Astrocyte (in vitro differentiated cells and primary cell): ENCODE measurements around the gene KIAA1217. TPM values are rescaled to one million over a fixed set of nuclear protein-coding genes. Genes with fewer than 3 reads are reported as not detected.
"Not testable (repeated sequence)": the region's sequence is repeated elsewhere in the genome, so short reads cannot be mapped to it uniquely, and the experiment has no call there.

Experiments used
- DNase-seq: peaks from one replicate; pipeline ENCODE4 v3.0.0-alpha.2; 2010; ENCODE audit warnings: low read depth
- FAIRE-seq: peaks from 2 replicates; lab custom pipeline; 2011; peaks lifted over from hg19 to GRCh38; lab: Jason Lieb, UNC
- H2AFZ ChIP-seq: 2 replicates; pipeline ENCODE4 v1.6.0; 2012; ENCODE audit warnings: low read depth, low read length, inconsistent platforms
- H3K27ac ChIP-seq: 2 replicates; pipeline ENCODE4 v1.5.1; 2011; ENCODE audit warnings: low read depth, low read length, inconsistent platforms
- H3K27me3 ChIP-seq: 2 replicates; pipeline ENCODE4 v1.6.0; 2011; ENCODE audit warnings: low read length, inconsistent platforms; ENCODE audit not compliant: insufficient read depth
- H3K36me3 ChIP-seq: 2 replicates; pipeline ENCODE4 v1.5.1; 2011; ENCODE audit warnings: low read length, inconsistent platforms; ENCODE audit not compliant: insufficient read depth
- H3K4me1 ChIP-seq: 2 replicates; pipeline ENCODE4 v1.5.1; 2011; ENCODE audit warnings: low read length, inconsistent platforms; ENCODE audit not compliant: insufficient read depth
- H3K4me2 ChIP-seq: 2 replicates; pipeline ENCODE4 v1.6.0; 2012; ENCODE audit warnings: low read length, inconsistent platforms
- H3K4me3 ChIP-seq: 2 replicates; pipeline ENCODE4 v1.5.1; 2011; ENCODE audit warnings: low read depth, mild to moderate bottlenecking, low read length, inconsistent platforms; ENCODE audit not compliant: insufficient read depth
- H3K79me2 ChIP-seq: 2 replicates; pipeline ENCODE4 v1.6.0; 2012; ENCODE audit warnings: mild to moderate bottlenecking, low read length, inconsistent platforms; ENCODE audit not compliant: insufficient read depth
- H3K9ac ChIP-seq: 2 replicates; pipeline ENCODE4 v1.6.0; 2012; ENCODE audit warnings: mild to moderate bottlenecking, low read length, inconsistent platforms
- H3K9me3 ChIP-seq: 2 replicates; pipeline ENCODE4 v1.5.1; 2012; ENCODE audit warnings: low read depth, mild to moderate bottlenecking, low read length, inconsistent platforms; ENCODE audit not compliant: insufficient read depth
- H4K20me1 ChIP-seq: 2 replicates; pipeline ENCODE4 v1.6.0; 2012; ENCODE audit warnings: low read length, inconsistent platforms; ENCODE audit not compliant: insufficient read depth
- H3K27ac Mint-ChIP-seq: one replicate; pipeline ENCODE4 v1.8.0; 2021; ENCODE audit warnings: mild to moderate bottlenecking, mixed read lengths; ENCODE audit not compliant: unreplicated experiment
- H3K27me3 Mint-ChIP-seq: one replicate; pipeline ENCODE4 v1.8.0; 2021; ENCODE audit warnings: low read depth, mixed read lengths; ENCODE audit not compliant: unreplicated experiment
- H3K36me3 Mint-ChIP-seq: one replicate; pipeline ENCODE4 v1.8.0; 2021; ENCODE audit warnings: low read depth, mixed read lengths; ENCODE audit not compliant: unreplicated experiment
- H3K4me1 Mint-ChIP-seq: one replicate; pipeline ENCODE4 v1.8.0; 2021; ENCODE audit warnings: low read depth, mixed read lengths; ENCODE audit not compliant: unreplicated experiment
- H3K4me3 Mint-ChIP-seq: one replicate; pipeline ENCODE4 v1.8.0; 2021; ENCODE audit warnings: mild to moderate bottlenecking, moderate library complexity, mixed read lengths; ENCODE audit not compliant: unreplicated experiment
- H3K9me3 Mint-ChIP-seq: one replicate; pipeline ENCODE4 v1.8.0; 2021; ENCODE audit warnings: mild to moderate bottlenecking, mixed read lengths; ENCODE audit not compliant: unreplicated experiment
- EZH2 ChIP-seq: IDR thresholded peaks from 2 replicates; pipeline ENCODE4 v1.6.1; 2012; ENCODE audit warnings: mild to moderate bottlenecking, low read length, inconsistent platforms; ENCODE audit not compliant: insufficient read depth
- total RNA-seq: library from RNA; stranded (reverse); gene quantifications from 2 replicates; pipeline ENCODE4 v1.2.1, GENCODE V29; 2021
- TF ChIP-seq, protein P1 (sequence below): IDR thresholded peaks from 2 replicates; pipeline ENCODE4 v1.5.1; 2011; ENCODE audit warnings: low read depth, mild to moderate bottlenecking, inconsistent platforms, low read length, moderate library complexity; ENCODE audit not compliant: insufficient read depth

The KIAA1217 gene
- total RNA-seq, 1 donor from 2014 or later, result 31.8 TPM

- H3K36me3 Mint-ChIP-seq, result no peaks in the 10 kb centered on the region
- H3K4me3 Mint-ChIP-seq, result no peak overlapping the region
- Histone ChIP-seq H3K4me2 (peak overlapping the region; percentile 46), H3K4me3 (no peak overlapping the region), H3K27me3 (no peaks in the 10 kb centered on the region), H2AFZ (no peak overlapping the region), H3K79me2 (no peaks in the 10 kb centered on the region), H3K27ac (peak overlapping the region; percentile 68), H3K9me3 (no peaks in the 10 kb centered on the region), H4K20me1 (no peaks in the 10 kb centered on the region), H3K4me1 (peaks cover 41% of the 10 kb centered on the region), H3K9ac (peak overlapping the region; percentile 58), H3K36me3 (no peaks in the 10 kb centered on the region)
- peak; percentile 67 for FAIRE-seq
- H3K9me3 Mint-ChIP-seq, result no peaks in the 10 kb centered on the region
- H3K27ac Mint-ChIP-seq, result peak overlapping the region; percentile 98
- peak; percentile 90 for DNase-seq
- no peaks in the 10 kb centered on the region for H3K27me3 Mint-ChIP-seq
- H3K4me1 Mint-ChIP-seq, result peaks cover 69% of the 10 kb centered on the region
- no peak for TF ChIP-seq EZH2
- TF ChIP-seq, protein P1, sequence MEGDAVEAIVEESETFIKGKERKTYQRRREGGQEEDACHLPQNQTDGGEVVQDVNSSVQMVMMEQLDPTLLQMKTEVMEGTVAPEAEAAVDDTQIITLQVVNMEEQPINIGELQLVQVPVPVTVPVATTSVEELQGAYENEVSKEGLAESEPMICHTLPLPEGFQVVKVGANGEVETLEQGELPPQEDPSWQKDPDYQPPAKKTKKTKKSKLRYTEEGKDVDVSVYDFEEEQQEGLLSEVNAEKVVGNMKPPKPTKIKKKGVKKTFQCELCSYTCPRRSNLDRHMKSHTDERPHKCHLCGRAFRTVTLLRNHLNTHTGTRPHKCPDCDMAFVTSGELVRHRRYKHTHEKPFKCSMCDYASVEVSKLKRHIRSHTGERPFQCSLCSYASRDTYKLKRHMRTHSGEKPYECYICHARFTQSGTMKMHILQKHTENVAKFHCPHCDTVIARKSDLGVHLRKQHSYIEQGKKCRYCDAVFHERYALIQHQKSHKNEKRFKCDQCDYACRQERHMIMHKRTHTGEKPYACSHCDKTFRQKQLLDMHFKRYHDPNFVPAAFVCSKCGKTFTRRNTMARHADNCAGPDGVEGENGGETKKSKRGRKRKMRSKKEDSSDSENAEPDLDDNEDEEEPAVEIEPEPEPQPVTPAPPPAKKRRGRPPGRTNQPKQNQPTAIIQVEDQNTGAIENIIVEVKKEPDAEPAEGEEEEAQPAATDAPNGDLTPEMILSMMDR, result no peak
Measured at GRCh38 chr10:24440817-24441797, 232.2 kb downstream of the KIAA1217 start.

GRCh38 chr10:24442234-24442633 is 233.3 kb downstream of the KIAA1217 start:
- Mint-ChIP-seq H3K27ac (peak overlapping the region; percentile 98), H3K27me3 (no peaks in the 10 kb centered on the region), H3K4me1 (peaks cover 73% of the 10 kb centered on the region), H3K36me3 (no peaks in the 10 kb centered on the region), H3K9me3 (no peaks in the 10 kb centered on the region), H3K4me3 (peak overlapping the region; percentile 23)
- Histone ChIP-seq H2AFZ (no peak overlapping the region), H3K4me2 (no peak overlapping the region), H3K27me3 (no peaks in the 10 kb centered on the region), H3K4me1 (peaks cover 48% of the 10 kb centered on the region), H3K9ac (no peak overlapping the region), H3K79me2 (no peaks in the 10 kb centered on the region), H3K36me3 (no peaks in the 10 kb centered on the region), H3K4me3 (no peak overlapping the region), H3K9me3 (no peaks in the 10 kb centered on the region), H3K27ac (peak overlapping the region; percentile 68), H4K20me1 (no peaks in the 10 kb centered on the region)
- TF ChIP-seq EZH2, result no peak
- TF ChIP-seq, protein P1, result no peak
- DNase-seq (no peak), FAIRE-seq (no peak)

DNA sequence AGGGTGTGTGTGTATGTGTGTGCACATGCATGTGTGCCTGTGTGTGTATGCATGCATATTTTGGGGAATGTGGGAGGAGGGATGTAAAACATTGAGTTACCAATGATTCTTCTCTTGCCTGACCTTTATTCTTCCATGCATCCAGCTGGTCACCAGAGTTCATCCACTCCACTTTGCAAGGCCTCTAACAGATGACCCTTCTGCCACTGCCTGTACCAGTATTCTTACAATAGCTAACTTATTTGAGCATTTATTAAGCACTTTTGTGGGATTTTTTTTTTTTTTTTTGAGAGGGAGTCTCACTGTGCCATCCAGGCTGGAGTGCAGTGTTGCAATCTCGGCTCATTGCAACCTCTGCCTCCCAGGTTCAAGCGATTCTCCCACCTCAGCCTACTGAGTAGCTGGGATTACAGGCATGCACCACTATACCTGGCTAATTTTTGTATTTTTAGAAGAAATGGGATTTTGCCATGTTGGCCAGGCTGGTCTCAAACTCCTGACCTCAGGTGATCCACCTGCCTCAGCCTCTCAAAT is 233.8 kb downstream of the KIAA1217 start:
- H3K4me3 ChIP-seq, H3K36me3 Mint-ChIP-seq, H2AFZ ChIP-seq, H3K27ac ChIP-seq, H3K9me3 Mint-ChIP-seq, H3K9me3 ChIP-seq, H3K79me2 ChIP-seq, FAIRE-seq, H3K27me3 Mint-ChIP-seq, H3K4me3 Mint-ChIP-seq, H3K9ac ChIP-seq, H3K4me2 ChIP-seq, H4K20me1 ChIP-seq, H3K27ac Mint-ChIP-seq, DNase-seq, H3K36me3 ChIP-seq, H3K27me3 ChIP-seq: not testable (repeated sequence)
- peaks cover 48% of the 10 kb centered on the region for H3K4me1 ChIP-seq
- peaks cover 74% of the 10 kb centered on the region for H3K4me1 Mint-ChIP-seq
